GM18526 (cell line): ENCODE data around the gene SFSWAP.

ENCODE experiments used
- POLR2A ChIP-seq: IDR thresholded peaks from 3 replicates; pipeline ENCODE4 v1.6.1; 2011; ENCODE audit not compliant: insufficient read length; ENCODE audit errors: extremely low read depth

The SFSWAP gene

DNA sequence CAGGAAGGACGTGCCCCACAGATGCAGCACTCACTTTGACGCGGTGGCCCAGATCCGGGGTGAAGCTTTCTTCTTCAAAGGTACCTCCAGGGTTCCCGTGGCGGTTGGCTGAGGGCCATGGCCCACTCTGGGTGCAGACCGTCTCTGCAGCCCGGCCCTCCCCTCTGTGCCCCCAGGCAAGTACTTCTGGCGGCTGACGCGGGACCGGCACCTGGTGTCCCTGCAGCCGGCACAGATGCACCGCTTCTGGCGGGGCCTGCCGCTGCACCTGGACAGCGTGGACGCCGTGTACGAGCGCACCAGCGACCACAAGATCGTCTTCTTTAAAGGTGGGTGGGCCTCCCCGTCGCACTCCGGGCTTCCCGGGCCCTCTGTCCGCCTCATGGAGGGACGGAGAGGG is 134.2 kb downstream of the SFSWAP start:
- TF ChIP-seq POLR2A = no peak

DNA sequence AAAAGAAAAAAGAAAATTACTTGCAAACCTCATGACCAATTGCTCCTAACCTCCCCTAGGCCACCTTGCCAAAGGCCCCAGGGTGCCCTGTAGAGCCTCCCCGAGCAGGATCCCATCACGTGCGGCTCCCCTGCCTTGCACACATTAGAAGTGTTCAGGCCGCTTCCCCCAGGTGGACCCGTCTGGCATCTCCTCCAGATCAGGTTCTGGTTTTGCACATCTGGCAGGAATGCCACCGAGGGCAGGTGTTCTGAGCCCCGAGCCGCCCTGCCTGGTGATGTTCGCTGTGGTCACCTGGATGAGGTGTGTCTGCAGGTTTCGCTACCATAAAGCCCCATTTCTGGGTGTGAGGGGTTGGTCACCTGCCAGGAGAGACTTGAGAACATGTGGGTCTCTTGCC is 136.6 kb downstream of the SFSWAP start:
- TF ChIP-seq POLR2A = no peak

DNA sequence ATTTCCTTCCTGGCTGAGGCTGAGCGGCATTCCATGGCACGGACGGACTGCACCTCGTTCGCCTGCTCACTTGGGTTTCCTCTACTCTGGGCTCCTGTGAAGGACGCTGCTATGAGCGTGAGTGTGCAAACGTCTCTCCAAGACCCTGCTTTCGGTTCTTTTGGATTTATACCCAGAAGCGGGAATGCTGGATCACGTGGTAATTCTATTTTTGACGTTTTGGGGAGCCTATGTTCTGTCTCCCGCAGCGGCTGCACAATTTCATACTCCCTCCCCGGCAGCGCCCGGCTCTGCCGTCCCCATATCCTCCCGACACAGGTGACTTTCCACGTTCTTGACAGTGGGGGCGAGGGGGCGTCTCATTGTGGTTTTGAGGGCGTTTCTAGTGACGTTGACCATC is 137.9 kb downstream of the SFSWAP start:
- TF ChIP-seq POLR2A = no peak
